Stimulated activated CD4-positive, alpha-beta T cell treated with anti-CD3 and anti-CD28 coated beads, Interleukin-1b, Interleukin-23, amount 100 ng/mL, for 1 hour (primary cell): ENCODE measurements around the gene FAM236A.
"Not testable (repeated sequence)": the region's sequence is repeated elsewhere in the genome, so short reads cannot be mapped to it uniquely, and the experiment has no call there.

ENCODE experiments used
- DNase-seq, 2 donors: peaks; one replicate each; pipeline ENCODE4 v3.0.0-alpha.2; 2020; ENCODE audit warnings: low read depth in 2 of 2

Gene FAM236A

GRCh38 chrX:72937906-72938305 is at the start of gene FAM236A:
FAM236A (plus strand) TSS chrX:72938206; CDS start chrX:72938263, 57 bp downstream.
- DNase-seq = not testable (repeated sequence)

DNA sequence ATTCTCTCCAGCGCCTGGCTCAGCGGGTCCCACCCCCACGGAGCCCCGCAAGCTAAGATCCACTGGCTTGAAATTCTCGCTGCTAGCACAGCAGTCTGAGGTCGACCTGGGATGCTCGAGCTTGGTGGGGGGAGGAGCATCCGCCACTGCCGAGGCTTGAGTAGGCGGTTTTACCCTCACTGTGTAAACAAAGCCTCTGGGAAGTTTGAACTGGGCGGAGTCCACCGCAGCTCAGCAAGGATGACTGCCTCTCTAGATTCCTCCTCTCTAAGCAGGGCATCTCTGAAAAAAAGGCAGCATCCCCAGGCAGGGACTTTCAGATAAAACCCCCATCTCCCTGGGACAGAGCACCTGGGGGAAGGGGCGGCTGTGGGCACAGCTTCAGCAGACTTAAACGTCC is 48.3 kb upstream of the FAM236A start:
- not testable (repeated sequence) for DNase-seq

DNA sequence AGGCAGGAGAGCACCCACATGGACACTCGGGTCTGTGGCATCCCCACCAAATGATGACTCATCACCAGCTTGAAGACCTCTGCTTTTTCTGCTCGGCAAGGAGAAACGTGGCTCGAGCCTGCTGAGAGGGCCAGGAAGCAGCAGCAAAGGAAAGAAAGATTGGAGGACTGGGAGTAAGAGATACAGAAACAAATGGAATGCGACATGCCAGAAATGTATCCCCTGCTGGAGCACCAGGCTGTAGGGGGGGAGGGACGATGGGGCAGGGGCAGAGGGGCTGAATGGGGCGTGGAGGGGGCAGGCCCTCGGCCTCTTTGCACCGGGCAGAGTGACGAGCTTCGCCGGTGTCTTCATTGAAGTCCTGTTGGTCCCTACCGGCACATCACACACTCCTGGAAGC is 25.7 kb upstream of the FAM236A start, which contains the start of gene FAM236C:
Gene FAM236C (plus strand): TSS at position 301 of the 400 bp plus-strand sequence. CDS start 100 bp downstream, outside the sequence.
- DNase-seq = not testable (repeated sequence)

GRCh38 chrX:72916096-72916495 is 21.9 kb upstream of the FAM236A start:
- not testable (repeated sequence) for DNase-seq

DNA sequence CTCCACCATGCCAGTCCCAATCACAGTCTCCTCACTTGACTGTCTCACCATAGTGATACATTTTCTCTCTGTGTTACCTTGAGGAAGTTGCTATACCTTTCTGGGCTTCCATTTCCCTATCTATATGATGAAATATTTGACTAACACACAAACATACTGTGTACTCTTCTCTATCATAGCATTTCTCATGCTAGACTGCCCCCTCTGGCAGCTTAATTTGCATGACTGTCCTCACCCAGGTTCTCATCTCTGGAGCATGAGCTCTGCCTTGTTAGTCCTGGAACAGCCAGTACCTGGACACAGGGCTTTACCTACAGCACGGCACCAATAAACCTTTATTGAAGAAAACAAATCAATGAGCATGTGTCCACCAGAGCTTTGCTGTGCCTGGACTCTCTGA is 5.7 kb upstream of the FAM236A start:
- not testable (repeated sequence) for DNase-seq

DNA sequence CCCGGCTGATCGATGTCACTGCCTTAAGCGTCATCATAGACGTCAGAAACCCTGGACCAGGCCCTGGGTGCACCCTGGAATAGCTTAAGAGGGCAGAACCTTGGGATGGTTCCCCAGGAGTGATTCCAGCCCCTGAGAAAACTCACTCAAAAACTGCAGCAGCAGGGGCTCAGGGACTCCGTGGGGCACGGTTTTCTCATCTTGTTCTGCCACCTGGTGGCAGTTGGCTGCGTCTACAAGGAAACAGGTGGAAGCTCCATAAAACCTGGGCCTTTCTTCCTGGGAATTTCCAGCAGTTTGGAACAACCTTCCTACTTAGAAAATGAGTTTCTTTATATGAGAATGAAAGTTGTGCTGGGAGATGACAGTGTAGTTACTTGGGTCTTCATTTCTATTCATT is 1.6 kb upstream of the FAM236A start:
- DNase-seq = not testable (repeated sequence)

DNA sequence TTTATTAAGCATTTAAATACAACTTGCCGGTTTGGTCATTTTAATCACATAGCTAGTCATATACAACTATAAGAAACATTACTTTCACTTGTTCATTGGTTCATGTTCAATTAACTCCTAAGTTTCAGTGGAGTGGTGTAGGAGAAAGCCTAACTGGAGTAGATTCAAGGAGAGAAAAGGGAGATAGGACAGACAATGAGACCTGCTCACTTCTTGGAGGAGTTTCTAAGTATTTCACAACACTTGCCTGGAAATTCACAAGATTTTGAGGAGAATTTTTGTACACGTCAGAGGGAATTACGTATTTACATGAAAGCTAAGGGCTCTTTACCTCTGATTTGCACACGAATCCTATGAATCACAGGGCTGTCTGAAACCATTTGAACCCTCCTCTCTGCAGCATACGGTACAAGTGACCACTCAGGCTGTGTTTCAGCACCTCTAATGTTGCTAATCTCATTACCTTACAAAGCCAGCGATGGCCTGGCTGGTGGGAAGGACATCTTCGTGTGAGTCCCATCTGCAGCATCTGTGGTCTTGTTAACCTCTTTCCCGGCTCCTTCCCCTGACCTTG is 1.0 kb upstream of the FAM236A start:
- not testable (repeated sequence) for DNase-seq

DNA sequence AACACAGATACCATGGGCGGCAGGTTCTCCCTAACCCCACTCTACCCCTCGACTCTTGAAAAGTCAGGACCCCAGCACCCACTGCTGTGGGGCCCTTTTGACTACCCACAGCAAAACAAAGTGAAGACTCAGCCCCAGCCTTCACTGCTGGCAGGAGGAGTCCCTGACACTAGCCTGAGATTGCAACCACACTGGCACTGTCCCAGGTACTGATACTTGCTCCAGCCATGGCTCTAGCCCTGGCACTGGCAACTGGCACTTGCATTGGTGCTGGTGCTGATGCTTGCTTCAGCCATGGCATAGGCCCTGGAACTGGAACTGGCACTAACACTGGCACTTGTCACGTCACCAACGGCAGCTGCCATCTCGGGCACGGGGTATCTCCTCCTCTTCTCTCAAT is 4.3 kb downstream of the FAM236A start:
- not testable (repeated sequence) for DNase-seq

GRCh38 chrX:72943035-72943818 is 5.2 kb downstream of the FAM236A start:
- DNase-seq = not testable (repeated sequence)

GRCh38 chrX:72943819-72944169 is 5.8 kb downstream of the FAM236A start, which contains the start of gene DMRTC1:
DMRTC1 (minus strand) TSS chrX:72943837; CDS start chrX:72875694, 68,143 bp downstream.
- DNase-seq = not testable (repeated sequence)

GRCh38 chrX:72959971-72960370 is 22.0 kb downstream of the FAM236A start:
- DNase-seq = not testable (repeated sequence)

GRCh38 chrX:72971859-72972258 is 33.9 kb downstream of the FAM236A start:
- DNase-seq = not testable (repeated sequence)

DNA sequence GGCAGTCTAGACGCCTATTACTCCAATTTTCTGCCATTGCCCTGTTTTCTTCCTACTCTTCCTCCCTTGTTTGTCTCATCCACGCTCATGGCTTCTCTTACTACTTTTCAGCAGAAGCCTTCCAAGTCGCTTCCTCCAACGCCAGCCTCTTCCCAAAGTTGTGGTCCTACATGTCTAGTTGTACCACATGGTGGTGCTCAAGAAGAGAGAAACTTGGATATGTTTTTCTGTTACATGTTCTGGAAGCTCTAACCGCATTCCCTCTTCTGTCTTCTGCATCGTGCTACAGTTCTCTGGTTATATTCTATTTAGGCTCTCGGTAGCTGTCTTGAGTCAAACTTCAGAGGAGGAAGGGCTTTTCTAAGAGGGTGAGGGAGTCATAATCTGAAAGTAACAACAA is 36.9 kb downstream of the FAM236A start:
- DNase-seq = not testable (repeated sequence)

DNA sequence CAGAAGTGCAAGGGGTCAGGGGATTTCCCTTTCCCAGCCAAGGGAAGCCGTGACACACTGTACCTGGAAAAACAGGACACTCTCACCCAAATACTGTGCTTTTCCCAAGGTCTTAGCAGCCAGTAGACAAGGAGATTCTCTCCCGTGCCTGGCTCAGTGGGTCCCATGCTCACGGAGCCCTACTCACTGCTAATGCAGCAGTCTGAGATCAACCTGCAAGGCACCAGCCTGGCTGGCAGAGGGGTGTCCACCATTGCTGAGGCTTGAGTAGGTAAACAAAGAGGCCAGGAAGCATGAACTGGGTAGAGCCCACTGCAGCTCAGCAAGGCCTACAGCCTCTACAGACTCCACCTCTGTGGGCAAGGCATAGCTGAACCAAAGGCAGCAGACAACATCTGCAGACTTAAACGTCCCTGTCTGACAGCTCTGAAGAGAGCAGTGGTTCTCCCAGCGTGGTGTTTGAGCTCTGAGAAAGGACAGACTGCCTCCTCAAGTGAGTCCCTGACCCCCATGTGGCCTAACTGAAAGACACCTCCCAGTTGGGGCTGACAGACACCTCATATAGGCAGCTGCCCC is 43.0 kb downstream of the FAM236A start:
- DNase-seq = not testable (repeated sequence)
